Ishikawa (cell line): Measurements from ENCODE around the gene HOXC11.

Source experiments
- CEBPB ChIP-seq: IDR thresholded peaks from 2 replicates; pipeline ENCODE4 v1.6.1; 2012
- CREB1 ChIP-seq: IDR thresholded peaks from 2 replicates; pipeline ENCODE4 v1.6.1; 2012; ENCODE audit warnings: low read depth
- EGR1 ChIP-seq: IDR thresholded peaks from 2 replicates; pipeline ENCODE4 v1.6.1; 2012
- EP300 ChIP-seq: IDR thresholded peaks from 2 replicates; pipeline ENCODE4 v1.6.1; 2012; ENCODE audit warnings: borderline replicate concordance
- FOXM1 ChIP-seq: IDR thresholded peaks from 2 replicates; pipeline ENCODE4 v1.6.1; 2012; ENCODE audit warnings: low read depth, borderline replicate concordance
- MAX ChIP-seq: IDR thresholded peaks from 2 replicates; pipeline ENCODE4 v1.6.1; 2012
- NFIC ChIP-seq: IDR thresholded peaks from 2 replicates; pipeline ENCODE4 v1.6.1; 2012
- RAD21 ChIP-seq: IDR thresholded peaks from 2 replicates; pipeline ENCODE4 v1.6.1; 2012; ENCODE audit warnings: low read depth
- TAF1 ChIP-seq: IDR thresholded peaks from 2 replicates; pipeline ENCODE4 v1.6.1; 2012; ENCODE audit warnings: low read depth, mild to moderate bottlenecking
- TCF12 ChIP-seq: IDR thresholded peaks from 2 replicates; pipeline ENCODE4 v1.6.1; 2012; ENCODE audit warnings: low read depth
- TEAD4 ChIP-seq: IDR thresholded peaks from 2 replicates; pipeline ENCODE4 v1.6.1; 2012
- USF1 ChIP-seq: IDR thresholded peaks from 2 replicates; pipeline ENCODE4 v1.6.1; 2012
- YY1 ChIP-seq: IDR thresholded peaks from 2 replicates; pipeline ENCODE4 v1.6.1; 2012; ENCODE audit warnings: low read depth
- ZBTB7A ChIP-seq: IDR thresholded peaks from 2 replicates; pipeline ENCODE4 v1.6.1; 2012; ENCODE audit warnings: low read depth
- TF ChIP-seq, protein P1 (sequence below): IDR thresholded peaks from 2 replicates; pipeline ENCODE4 v1.6.1; 2012; ENCODE audit warnings: low read depth, mild to moderate bottlenecking

HOXC11 gene

DNA sequence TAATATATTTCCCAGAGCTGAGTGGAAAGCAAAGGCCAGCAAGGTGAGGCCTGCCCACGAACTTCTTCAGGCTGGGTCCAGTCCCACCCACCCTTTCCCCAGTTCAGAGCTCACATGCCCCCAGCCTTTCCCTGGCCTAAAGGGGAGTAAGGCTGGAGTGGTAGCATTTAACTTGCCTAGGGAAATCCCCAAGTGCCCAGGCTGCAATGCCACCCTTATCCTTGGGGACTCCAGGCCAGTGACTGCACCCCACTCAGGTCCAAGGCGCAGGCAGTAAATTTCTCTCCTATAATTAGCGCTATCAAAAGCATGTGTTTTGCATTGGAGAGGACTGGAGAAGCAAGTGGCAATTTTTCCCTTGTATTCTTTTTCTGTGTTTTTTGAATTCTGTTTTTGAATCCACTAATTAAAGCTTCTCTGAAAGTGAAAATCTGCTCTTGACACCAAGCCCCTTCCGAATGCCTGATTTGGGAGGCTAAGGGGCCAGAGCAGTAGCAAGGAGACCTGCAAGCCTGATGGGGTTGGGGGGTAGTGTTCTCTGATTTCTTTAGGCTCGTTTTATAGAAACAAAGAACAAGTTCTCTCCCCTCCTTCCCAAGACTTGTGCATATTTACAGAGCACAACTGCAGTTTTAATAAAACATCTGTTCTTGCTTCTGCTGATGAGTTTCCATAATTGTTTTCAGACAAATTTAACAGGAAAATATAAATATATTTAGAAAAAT is 51.8 kb downstream of the HOXC11 start:
- no peak for TF ChIP-seq YY1

DNA sequence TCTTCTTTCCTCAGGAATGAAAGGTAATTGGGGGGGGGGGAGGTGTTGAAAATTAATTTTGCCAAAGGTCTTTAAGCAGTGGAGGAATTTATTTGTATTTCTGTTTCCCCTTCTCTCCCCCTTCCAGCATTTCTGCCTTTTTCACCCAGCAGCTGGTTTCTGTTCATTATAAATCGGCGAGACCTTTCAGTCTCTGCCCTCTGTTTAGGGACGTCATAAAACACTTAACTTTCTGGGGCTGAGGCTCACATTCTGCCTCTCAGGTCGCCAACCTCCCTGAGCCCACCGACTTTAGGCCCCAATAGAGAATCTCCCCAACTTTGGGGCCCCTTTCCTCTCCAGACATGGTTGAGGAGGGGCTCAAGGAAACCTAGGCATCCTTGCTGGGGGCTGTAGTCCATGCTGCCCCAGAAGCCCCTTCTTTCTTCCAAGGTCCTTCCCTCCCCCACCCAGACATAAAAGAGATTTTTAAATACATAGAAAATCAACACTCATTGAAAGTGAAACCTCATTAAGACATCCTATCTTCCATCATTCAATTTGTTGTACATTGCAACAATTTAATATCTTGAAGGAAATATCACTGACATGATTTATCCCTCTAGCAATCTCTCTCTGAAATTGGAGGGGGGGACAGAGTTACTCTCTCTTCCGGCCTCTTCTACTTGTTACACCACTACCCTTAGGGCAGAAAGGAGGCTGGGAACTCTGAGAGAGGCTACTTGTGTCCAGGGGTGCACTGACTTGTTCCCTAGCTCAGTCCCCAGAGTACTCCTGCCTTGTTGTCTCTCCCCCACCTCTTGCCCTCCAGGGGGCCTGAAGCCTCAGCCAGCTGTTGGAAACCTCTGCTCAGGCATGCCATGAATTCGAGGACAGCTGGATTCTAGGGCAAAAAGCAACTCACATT is 52.8 kb downstream of the HOXC11 start:
- TF ChIP-seq, protein P1, sequence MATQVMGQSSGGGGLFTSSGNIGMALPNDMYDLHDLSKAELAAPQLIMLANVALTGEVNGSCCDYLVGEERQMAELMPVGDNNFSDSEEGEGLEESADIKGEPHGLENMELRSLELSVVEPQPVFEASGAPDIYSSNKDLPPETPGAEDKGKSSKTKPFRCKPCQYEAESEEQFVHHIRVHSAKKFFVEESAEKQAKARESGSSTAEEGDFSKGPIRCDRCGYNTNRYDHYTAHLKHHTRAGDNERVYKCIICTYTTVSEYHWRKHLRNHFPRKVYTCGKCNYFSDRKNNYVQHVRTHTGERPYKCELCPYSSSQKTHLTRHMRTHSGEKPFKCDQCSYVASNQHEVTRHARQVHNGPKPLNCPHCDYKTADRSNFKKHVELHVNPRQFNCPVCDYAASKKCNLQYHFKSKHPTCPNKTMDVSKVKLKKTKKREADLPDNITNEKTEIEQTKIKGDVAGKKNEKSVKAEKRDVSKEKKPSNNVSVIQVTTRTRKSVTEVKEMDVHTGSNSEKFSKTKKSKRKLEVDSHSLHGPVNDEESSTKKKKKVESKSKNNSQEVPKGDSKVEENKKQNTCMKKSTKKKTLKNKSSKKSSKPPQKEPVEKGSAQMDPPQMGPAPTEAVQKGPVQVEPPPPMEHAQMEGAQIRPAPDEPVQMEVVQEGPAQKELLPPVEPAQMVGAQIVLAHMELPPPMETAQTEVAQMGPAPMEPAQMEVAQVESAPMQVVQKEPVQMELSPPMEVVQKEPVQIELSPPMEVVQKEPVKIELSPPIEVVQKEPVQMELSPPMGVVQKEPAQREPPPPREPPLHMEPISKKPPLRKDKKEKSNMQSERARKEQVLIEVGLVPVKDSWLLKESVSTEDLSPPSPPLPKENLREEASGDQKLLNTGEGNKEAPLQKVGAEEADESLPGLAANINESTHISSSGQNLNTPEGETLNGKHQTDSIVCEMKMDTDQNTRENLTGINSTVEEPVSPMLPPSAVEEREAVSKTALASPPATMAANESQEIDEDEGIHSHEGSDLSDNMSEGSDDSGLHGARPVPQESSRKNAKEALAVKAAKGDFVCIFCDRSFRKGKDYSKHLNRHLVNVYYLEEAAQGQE: no peak
- TF ChIP-seq FOXM1 (no peak), RAD21 (no peak), TCF12 (no peak), YY1 (no peak), TAF1 (no peak), TEAD4 (no peak)

DNA sequence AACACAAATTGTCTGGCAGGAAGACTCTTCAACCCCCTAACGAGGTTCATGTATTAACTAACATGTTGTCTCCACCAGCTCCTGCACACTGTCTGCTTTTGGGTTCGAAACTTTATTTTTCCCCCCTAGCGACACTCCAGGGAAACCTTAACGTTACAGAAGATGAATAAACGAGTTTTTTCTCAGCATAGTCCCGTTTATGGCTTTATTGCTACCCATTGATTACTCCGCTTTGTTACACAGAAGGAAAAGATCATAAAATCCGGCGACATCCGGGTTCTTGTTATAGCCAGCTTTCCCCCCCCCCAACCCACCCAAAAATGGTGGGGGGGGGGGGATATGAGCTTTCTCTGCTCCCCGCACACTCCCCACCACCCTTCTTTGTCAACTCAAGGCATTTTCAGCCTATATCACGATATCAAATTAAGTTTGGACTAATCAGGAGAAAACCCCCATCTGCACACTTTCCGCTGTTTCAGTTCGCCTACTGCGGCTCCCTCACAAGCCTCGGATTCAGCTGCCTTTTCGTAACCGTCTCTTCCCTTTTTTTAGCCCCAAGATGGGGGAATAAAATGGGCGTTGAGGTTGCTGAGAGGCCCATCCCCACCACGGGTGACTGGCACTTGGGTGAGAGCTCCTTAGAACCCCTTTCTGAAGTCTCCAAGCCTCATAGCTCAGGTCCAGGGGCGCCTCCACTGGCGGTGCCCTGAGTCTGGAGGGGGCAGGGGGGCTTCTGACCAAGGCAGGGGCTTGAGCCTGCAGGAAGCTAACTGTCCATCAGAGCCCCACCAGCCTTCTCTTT is 53.9 kb downstream of the HOXC11 start:
- TF ChIP-seq CREB1 (no peak), MAX (no peak), FOXM1 (no peak), ZBTB7A (no peak), EGR1 (no peak), TEAD4 (no peak), YY1 (no peak), NFIC (no peak), USF1 (no peak), TAF1 (no peak), RAD21 (no peak), CEBPB (no peak), EP300 (no peak), TCF12 (no peak)
- TF ChIP-seq, protein P1: no peak
